GM13976 (cell line): ENCODE measurements around the gene ATP2B2.

Experiments used
- DNase-seq: peaks from one replicate; pipeline ENCODE4 v3.0.0; 2012; ENCODE audit warnings: low spot score
- in situ Hi-C: fragments of 300-500 bp; cut with MboI; formaldehyde crosslinking; loops from one replicate; pipeline ENCODE4 v1.12.0; 2022; ENCODE audit warnings: low sequenced_read_pairs, mixed read lengths, inconsistent platforms; ENCODE audit not compliant: unreplicated experiment
- TF ChIP-seq, protein P1 (sequence below): IDR thresholded peaks from 2 replicates; pipeline ENCODE4 v1.5.1; 2012; ENCODE audit warnings: borderline replicate concordance, mild to moderate bottlenecking; ENCODE audit not compliant: insufficient read depth; ENCODE audit errors: extremely low read depth, missing control alignments, control extremely low read depth

The ATP2B2 gene

DNA sequence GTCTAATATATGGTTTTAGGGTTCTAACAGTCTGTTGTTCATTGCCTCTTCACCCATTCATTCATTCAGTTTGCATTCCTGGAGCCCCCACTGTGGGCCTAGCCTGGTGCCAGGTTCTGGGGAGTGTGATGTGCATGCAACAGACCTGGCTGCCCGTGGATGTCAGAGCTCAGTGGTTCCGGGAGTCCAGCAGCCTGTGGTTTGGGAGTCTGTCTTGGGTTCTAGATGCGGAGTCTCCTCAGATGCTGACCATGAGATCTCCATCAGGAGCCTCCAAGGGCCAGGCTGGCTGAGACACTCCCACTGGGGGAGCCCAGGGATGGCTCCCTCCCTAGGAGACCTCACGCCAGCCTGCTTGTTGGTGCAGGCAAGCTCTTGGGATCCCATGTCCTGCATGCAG, 92.3 kb downstream of the ATP2B2 start:
- in situ Hi-C loops = no loop called here
- no peak for DNase-seq
- TF ChIP-seq, protein P1, sequence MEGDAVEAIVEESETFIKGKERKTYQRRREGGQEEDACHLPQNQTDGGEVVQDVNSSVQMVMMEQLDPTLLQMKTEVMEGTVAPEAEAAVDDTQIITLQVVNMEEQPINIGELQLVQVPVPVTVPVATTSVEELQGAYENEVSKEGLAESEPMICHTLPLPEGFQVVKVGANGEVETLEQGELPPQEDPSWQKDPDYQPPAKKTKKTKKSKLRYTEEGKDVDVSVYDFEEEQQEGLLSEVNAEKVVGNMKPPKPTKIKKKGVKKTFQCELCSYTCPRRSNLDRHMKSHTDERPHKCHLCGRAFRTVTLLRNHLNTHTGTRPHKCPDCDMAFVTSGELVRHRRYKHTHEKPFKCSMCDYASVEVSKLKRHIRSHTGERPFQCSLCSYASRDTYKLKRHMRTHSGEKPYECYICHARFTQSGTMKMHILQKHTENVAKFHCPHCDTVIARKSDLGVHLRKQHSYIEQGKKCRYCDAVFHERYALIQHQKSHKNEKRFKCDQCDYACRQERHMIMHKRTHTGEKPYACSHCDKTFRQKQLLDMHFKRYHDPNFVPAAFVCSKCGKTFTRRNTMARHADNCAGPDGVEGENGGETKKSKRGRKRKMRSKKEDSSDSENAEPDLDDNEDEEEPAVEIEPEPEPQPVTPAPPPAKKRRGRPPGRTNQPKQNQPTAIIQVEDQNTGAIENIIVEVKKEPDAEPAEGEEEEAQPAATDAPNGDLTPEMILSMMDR = no peak

DNA sequence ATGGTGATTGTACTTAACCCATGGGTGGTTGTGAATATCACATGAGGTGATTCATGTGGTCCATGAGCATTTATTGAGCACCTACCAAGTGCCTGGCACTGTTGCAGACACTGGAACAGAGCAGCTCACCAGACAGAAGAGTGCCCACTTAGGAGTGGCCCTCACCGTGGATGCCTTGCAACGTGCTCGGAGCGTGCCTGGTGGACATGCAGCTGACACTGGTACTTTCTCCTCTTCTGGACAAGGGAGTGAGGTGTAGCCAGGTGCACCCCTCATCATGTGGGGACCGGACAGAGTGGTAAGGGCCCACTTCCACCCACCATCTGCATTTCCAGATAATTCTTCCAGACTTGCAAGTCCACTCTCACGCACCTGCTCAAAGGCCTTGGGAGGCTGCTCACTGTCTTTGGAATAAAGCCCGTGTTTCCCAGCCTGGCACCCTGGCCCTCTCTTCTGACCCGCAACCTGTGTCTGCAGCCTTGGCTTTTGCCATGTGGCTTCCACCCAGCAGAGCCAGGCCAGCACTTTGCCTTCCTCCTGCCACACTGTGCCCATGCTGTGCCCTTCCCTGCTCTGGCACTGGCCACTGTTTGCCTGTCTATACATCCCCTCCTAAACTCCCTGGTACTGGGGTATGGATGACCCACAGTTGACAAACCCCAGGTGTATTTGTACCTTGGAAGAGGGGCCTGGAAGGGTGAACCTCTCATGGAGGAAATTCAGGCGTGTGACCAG, 93.6 kb downstream of the ATP2B2 start:
- DNase-seq = no peak
- in situ Hi-C loops = no loop called here
- TF ChIP-seq, protein P1 = no peak

- TF ChIP-seq, protein P1 = no peak
- DNase-seq = no peak
- in situ Hi-C loops = no loop called here
These were observed 94.9 kb downstream of the ATP2B2 start for GRCh38 chr3:10410383-10411002.

DNA sequence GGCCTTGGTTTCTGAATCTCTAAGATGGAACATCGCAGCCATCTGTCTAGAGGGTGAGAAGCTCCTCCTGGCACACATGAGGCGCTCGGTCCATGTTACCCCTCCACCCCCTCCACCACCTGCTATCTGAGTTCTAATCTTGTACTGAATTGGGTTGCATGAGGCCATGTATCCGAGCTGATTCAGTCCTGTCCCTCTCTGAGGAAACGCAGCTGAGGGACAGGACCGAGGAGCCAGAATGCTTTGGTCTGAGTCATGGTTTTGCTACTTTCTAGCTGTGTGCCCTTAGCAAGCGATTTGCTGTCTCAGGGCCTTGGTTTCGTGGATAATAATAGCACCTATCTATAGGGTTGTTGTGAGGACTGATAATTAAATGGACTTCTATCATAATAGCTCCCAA, 96.7 kb downstream of the ATP2B2 start:
- in situ Hi-C loops = no loop called here
- TF ChIP-seq, protein P1 = no peak
- no peak for DNase-seq

- TF ChIP-seq, protein P1 = no peak
- DNase-seq = no peak
- in situ Hi-C loops = no loop called here
These were observed 98.0 kb downstream of the ATP2B2 start for GRCh38 chr3:10407361-10407760.

DNA sequence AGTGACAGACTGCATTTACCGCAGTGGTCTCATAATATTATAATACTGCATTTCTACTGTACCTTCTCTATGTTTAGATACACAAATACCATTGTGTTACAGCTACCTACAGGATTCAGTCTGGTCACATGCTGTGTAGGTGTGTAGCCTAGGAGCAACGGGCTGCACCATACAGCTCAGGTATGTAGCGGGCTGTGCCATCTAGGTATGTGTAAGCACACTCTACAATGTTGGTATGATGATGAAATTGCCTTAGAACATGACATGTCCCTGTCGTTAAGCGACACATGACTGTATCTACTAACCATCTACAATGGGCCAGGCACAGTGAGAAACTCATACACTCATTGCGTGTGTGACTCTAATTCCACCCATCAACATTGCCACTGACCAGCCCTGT, 99.0 kb downstream of the ATP2B2 start:
- TF ChIP-seq, protein P1 = no peak
- in situ Hi-C loops = no loop called here
- no peak for DNase-seq
